GM12878 (cell line): ENCODE data around the gene PHYKPL. TPM values are rescaled to one million over a fixed set of nuclear protein-coding genes. Genes with fewer than 3 reads are reported as not detected.

ENCODE experiments used
- ATAC-seq: fragments of 200-7000 bp; cut with Tn5 transposase; 3 replicates; pipeline ENCODE4 v1.9.1; 2020; ENCODE audit warnings: mild to moderate bottlenecking, moderate library complexity
- BruUV-seq: library from RNA; stranded (reverse); fragments of 400-500 nt; replicated peaks from 2 replicates; lab custom pipeline; 2021; lab: Mats Ljungman, UMichigan
- CTCF ChIA-PET: fragments of 300-600 bp; sonication (Branson Sonifier 250); formaldehyde crosslinking; extraction: SDS; loops from one replicate; lab custom pipeline; 2021; ENCODE audit warnings: inconsistent platforms; lab: Yijun Ruan, JAX
- POLR2A ChIA-PET: fragments of 350-600 bp; formaldehyde crosslinking; extraction: SDS; loops from one replicate; lab custom pipeline; 2021; ENCODE audit warnings: inconsistent platforms; lab: Charles Lee
- RAD21 ChIA-PET: fragments of 300-600 bp; sonication (Branson Sonifier 250); formaldehyde crosslinking; loops from one replicate; lab custom pipeline; 2023; ENCODE audit warnings: antibody characterized with exemption; ENCODE audit not compliant: unreplicated experiment; lab: Charles Lee
- SMC1A ChIA-PET: fragments of 300-600 bp; sonication (Branson Sonifier 250); formaldehyde crosslinking; loops from one replicate; lab custom pipeline; 2023; ENCODE audit not compliant: unreplicated experiment, uncharacterized antibody; lab: Charles Lee
- DNase-seq: peaks from one replicate; pipeline ENCODE4 v3.0.0-alpha.2; 2011; ENCODE audit warnings: low read depth, low spot score
- FAIRE-seq: peaks from 3 replicates; lab custom pipeline; 2011; peaks lifted over from hg19 to GRCh38; lab: Jason Lieb, UNC
- H2AFZ ChIP-seq: 2 replicates; pipeline ENCODE4 v1.6.0; 2011; ENCODE audit warnings: low read depth, low read length, control low read depth; ENCODE audit not compliant: control insufficient read depth
- H3K27ac ChIP-seq: 2 replicates; pipeline ENCODE4 v1.5.1; 2011; ENCODE audit warnings: control low read depth; ENCODE audit not compliant: control insufficient read depth, insufficient read depth
- H3K27me3 ChIP-seq, 2 experiments: replicated peaks in 1 of 2; 2 replicates each; pipeline versions ENCODE4 v1.6.0 to v1.6.1; 2011; ENCODE audit warnings: low read length in 1 of 2; ENCODE audit not compliant: control insufficient read depth in 2 of 2, insufficient read depth in 2 of 2
- H3K36me3 ChIP-seq, 2 experiments: 2 replicates each; pipeline ENCODE4 v1.5.1; 2011; ENCODE audit warnings: low read length in 1 of 2; ENCODE audit not compliant: control insufficient read depth in 2 of 2, insufficient read depth in 2 of 2
- H3K4me1 ChIP-seq: 2 replicates; pipeline ENCODE4 v1.6.1; 2011; ENCODE audit warnings: mild to moderate bottlenecking, low read length, moderate library complexity, mixed read lengths; ENCODE audit not compliant: control insufficient read depth, insufficient read depth
- H3K4me2 ChIP-seq: 2 replicates; pipeline ENCODE4 v1.6.0; 2011; ENCODE audit warnings: control low read depth; ENCODE audit not compliant: control insufficient read depth, insufficient read depth
- H3K4me3 ChIP-seq: fragments of 200-600 bp; sonication (generic); 2 replicates; pipeline ENCODE4 v1.5.1; 2016
- H3K79me2 ChIP-seq: 2 replicates; pipeline ENCODE4 v1.6.0; 2011; ENCODE audit warnings: low read length; ENCODE audit not compliant: control insufficient read depth, insufficient read depth
- H3K9ac ChIP-seq: 2 replicates; pipeline ENCODE4 v1.8.0; 2011; ENCODE audit warnings: low read length, control low read depth, mixed read lengths; ENCODE audit not compliant: control insufficient read depth, insufficient read depth
- H3K9me3 ChIP-seq: replicated peaks from 3 replicates; pipeline ENCODE4 v1.5.1; 2011; ENCODE audit warnings: mild to moderate bottlenecking, low read length; ENCODE audit not compliant: control insufficient read depth, insufficient read depth
- H4K20me1 ChIP-seq: 2 replicates; pipeline ENCODE4 v1.6.0; 2011; ENCODE audit not compliant: control insufficient read depth, insufficient read depth
- BCL11A ChIP-seq: IDR thresholded peaks from 2 replicates; pipeline ENCODE4 v1.6.1; 2011; ENCODE audit warnings: low read depth, low read length
- CBX3 ChIP-seq: fragments of 200-600 bp; sonication (generic); IDR thresholded peaks from 2 replicates; pipeline ENCODE4 v1.6.1; 2016; ENCODE audit warnings: low read depth, borderline replicate concordance
- EGR1 ChIP-seq, 2 experiments: IDR thresholded peaks; 1 replicate in 1 of 2; 2 replicates in 1 of 2; pipeline ENCODE4 v1.6.1; 2011 to 2012; ENCODE audit warnings: low read depth in 2 of 2, low read length in 2 of 2, borderline replicate concordance in 1 of 2, mild to moderate bottlenecking in 1 of 2, moderate library complexity in 1 of 2
- EZH2 ChIP-seq: IDR thresholded peaks from 2 replicates; pipeline ENCODE4 v1.6.1; 2012; ENCODE audit warnings: low read depth, mild to moderate bottlenecking, control low read depth, inconsistent platforms, low read length, borderline replicate concordance; ENCODE audit not compliant: control insufficient read depth
- GATAD2B ChIP-seq: fragments of 450-650 bp; conservative IDR thresholded peaks from 2 replicates; pipeline ENCODE4 v1.6.1; 2017; ENCODE audit warnings: low read depth, mild to moderate bottlenecking, moderate library complexity
- HDAC2 ChIP-seq: fragments of 200-600 bp; sonication (generic); IDR thresholded peaks from 2 replicates; pipeline ENCODE4 v1.6.1; 2017
- MXI1 ChIP-seq: fragments of 150-350 bp; IDR thresholded peaks from 2 replicates; pipeline ENCODE4 v1.6.1; 2011; ENCODE audit warnings: low read depth, mild to moderate bottlenecking, inconsistent platforms, low read length, improper control_type of control experiment
- RB1 ChIP-seq: fragments of 450-650 bp; formaldehyde crosslinking; IDR thresholded peaks from 2 replicates; pipeline ENCODE4 v1.6.1; 2017; ENCODE audit warnings: mild to moderate bottlenecking, borderline replicate concordance
- SPI1 ChIP-seq: IDR thresholded peaks from 2 replicates; pipeline ENCODE4 v1.6.1; 2011; ENCODE audit warnings: low read depth, mild to moderate bottlenecking, low read length, moderate library complexity, borderline replicate concordance; ENCODE audit not compliant: insufficient read depth
- TCF7 ChIP-seq: IDR thresholded peaks from 2 replicates; pipeline ENCODE4 v1.6.1; 2014; ENCODE audit warnings: antibody characterized with exemption, borderline replicate concordance
- ZNF687 ChIP-seq: fragments of 450-650 bp; IDR thresholded peaks from 2 replicates; pipeline ENCODE4 v1.6.1; 2017; ENCODE audit warnings: mild to moderate bottlenecking, moderate library complexity
- WGBS: methylation state at CpG from one replicate; pipeline ENCODE4 v1.1.6; 2016; ENCODE audit warnings: low lambda C conversion rate; ENCODE audit not compliant: insufficient replicate concordance, insufficient coverage; ENCODE audit errors: missing lambda C conversion rate; 5-methylcytosine and 5-hydroxymethylcytosine counted together
- in situ Hi-C: fragments of 300-500 bp; cut with MboI; formaldehyde crosslinking; loops from 9 replicates; pipeline ENCODE4 v1.14.3; 2018; ENCODE audit warnings: mixed read lengths
- intact Hi-C: fragments of 100-400 bp; cut with micrococcal nuclease; formaldehyde crosslinking; loops from one replicate; pipeline ENCODE4 v1.14.2; 2022; ENCODE audit not compliant: unreplicated experiment
- polyA plus RNA-seq, 11 experiments: library from polyadenylated mRNA; depleted of rRNA in 4 of 11; unstranded in 6 of 11; stranded (reverse) in 5 of 11; fragments of >200 nt; fragmentation: Nextera tagmentation in 4 of 11; fragmentation: Illumina TruSeq in 1 of 11; extraction: Ambion mirVana in 4 of 11; extraction: Trizol in 1 of 11; gene quantifications; 1 replicate in 1 of 11; 2 replicates in 10 of 11; pipeline versions ENCODE4 v1.2.1 to v1.2.3, GENCODE V29; 2011 to 2016; ENCODE audit warnings: inconsistent platforms in 2 of 11, missing spikeins in 2 of 11, low read depth in 1 of 11
- total RNA-seq, 4 experiments: library from RNA; depleted of rRNA in 3 of 4; stranded (reverse); fragments of >200 nt in 3 of 4; fragmentation: Illumina TruSeq in 1 of 4; extraction: Trizol in 1 of 4; gene quantifications; 2 replicates each; pipeline versions ENCODE4 v1.2.1 to v1.2.3, GENCODE V29; 2013 to 2021
- TF ChIP-seq, protein P1 (sequence below): fragments of 450-650 bp; IDR thresholded peaks from 2 replicates; pipeline ENCODE4 v1.6.1; 2017; ENCODE audit warnings: mild to moderate bottlenecking, low read depth, inconsistent platforms; ENCODE audit not compliant: poor library complexity, severe bottlenecking
- TF ChIP-seq, protein P2 (sequence below): fragments of 450-650 bp; IDR thresholded peaks from 2 replicates; pipeline ENCODE4 v1.6.1; 2016; ENCODE audit warnings: mild to moderate bottlenecking

PHYKPL gene
- total and polyA plus RNA-seq, 10 of the 15 experiments (the other 5 are each of a cell fraction or from before 2014, with no cell fraction given): 4.5 to 53.9 (median 25.6) TPM

DNA sequence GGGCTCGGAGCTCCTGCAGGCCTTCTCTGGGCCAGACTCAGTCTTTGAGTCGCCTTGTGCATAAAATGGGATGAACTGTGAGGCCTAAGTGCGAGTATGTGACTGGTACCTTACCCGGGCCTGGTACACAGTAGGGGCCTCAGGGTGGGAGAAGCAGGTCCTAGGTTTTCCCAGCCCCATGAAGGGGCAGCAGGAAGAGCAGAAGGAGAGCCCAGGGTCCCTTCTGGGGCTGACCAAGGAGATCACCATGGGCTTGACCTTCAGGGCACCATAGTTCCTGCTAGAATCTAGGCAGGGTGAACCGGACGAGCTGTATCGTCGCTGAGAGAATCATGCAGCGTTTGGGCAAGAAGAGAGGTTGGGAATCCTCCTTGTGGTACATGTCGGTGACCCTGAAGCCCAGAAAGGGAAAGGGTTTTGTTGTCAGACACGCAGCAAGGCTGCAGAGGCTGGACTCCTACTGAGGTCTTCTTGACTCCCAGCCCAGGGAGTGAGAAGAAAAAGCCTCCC lies 373 bp upstream of the PHYKPL start:
- H4K20me1 ChIP-seq: no peaks in the 10 kb centered on the region
- peaks cover 29% of the 10 kb centered on the region for H3K79me2 ChIP-seq
- no peaks in the 10 kb centered on the region for H3K27me3 ChIP-seq
- in situ Hi-C loops: no loop called here
- ChIA-PET SMC1A (interaction anchor here (1.3 kb wide), 1 partner anchor 29 kb away, joined by 3 read pairs; the partner anchor contains the start of gene HNRNPAB), RAD21 (no interaction called here), CTCF (interaction anchor here (0.7 kb wide), 1 partner anchor 228 kb away, joined by 3 read pairs; no protein-coding TSS in a partner anchor), POLR2A (interaction anchor here (0.6 to 1.3 kb wide), 3 partner anchors 22 to 1296 kb away, joined by 3 to 4 read pairs (median 3); partner anchors contain the start of gene HNRNPAB)
- peaks cover 30% of the 10 kb centered on the region for H3K4me1 ChIP-seq
- TSS peak; percentile 91 for BruUV-seq
- peaks cover 1 to 6% of the 10 kb centered on the region in 2 experiments for H3K36me3 ChIP-seq
- H3K4me2 ChIP-seq: peak overlapping the region; percentile 65
- ATAC-seq (no peak), FAIRE-seq (no peak), DNase-seq (no peak)
- 65% methylated on average over 11 of the region's 11 CpGs for WGBS
- no peak for TF ChIP-seq BCL11A
- TF ChIP-seq, protein P1, sequence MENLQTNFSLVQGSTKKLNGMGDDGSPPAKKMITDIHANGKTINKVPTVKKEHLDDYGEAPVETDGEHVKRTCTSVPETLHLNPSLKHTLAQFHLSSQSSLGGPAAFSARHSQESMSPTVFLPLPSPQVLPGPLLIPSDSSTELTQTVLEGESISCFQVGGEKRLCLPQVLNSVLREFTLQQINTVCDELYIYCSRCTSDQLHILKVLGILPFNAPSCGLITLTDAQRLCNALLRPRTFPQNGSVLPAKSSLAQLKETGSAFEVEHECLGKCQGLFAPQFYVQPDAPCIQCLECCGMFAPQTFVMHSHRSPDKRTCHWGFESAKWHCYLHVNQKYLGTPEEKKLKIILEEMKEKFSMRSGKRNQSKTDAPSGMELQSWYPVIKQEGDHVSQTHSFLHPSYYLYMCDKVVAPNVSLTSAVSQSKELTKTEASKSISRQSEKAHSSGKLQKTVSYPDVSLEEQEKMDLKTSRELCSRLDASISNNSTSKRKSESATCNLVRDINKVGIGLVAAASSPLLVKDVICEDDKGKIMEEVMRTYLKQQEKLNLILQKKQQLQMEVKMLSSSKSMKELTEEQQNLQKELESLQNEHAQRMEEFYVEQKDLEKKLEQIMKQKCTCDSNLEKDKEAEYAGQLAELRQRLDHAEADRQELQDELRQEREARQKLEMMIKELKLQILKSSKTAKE: no peak
- no peak for TF ChIP-seq MXI1
- TF ChIP-seq HDAC2: no peak
- TF ChIP-seq RB1: no peak
- TF ChIP-seq SPI1: no peak
- TF ChIP-seq ZNF687: no peak
- TF ChIP-seq GATAD2B: 0 out of 2 replicates have a peak, but pooled peaks have one; percentile 27
- no peak for TF ChIP-seq EZH2
- no peak for TF ChIP-seq TCF7
- TF ChIP-seq EGR1 (IDR thresholded peaks at IDR 0.05; ENCODE audit: borderline replicate concordance in 1 of 2, low read depth in 2 of 2, low read length in 2 of 2): no peak
- no peak for TF ChIP-seq CBX3
- TF ChIP-seq, protein P2, sequence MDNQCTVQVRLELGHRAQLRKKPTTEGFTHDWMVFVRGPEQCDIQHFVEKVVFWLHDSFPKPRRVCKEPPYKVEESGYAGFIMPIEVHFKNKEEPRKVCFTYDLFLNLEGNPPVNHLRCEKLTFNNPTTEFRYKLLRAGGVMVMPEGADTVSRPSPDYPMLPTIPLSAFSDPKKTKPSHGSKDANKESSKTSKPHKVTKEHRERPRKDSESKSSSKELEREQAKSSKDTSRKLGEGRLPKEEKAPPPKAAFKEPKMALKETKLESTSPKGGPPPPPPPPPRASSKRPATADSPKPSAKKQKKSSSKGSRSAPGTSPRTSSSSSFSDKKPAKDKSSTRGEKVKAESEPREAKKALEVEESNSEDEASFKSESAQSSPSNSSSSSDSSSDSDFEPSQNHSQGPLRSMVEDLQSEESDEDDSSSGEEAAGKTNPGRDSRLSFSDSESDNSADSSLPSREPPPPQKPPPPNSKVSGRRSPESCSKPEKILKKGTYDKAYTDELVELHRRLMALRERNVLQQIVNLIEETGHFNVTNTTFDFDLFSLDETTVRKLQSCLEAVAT: peak; percentile 87
- peak overlapping the region; percentile 93 for H3K4me3 ChIP-seq
- intact Hi-C loops: no loop called here
- no peaks in the 10 kb centered on the region for H3K9me3 ChIP-seq
- H3K9ac ChIP-seq: peak overlapping the region; percentile 70
- H2AFZ ChIP-seq: peak overlapping the region; percentile 91
- H3K27ac ChIP-seq: peak overlapping the region; percentile 75
